ENCODE data around the gene LZTR1.

The LZTR1 gene

DNA sequence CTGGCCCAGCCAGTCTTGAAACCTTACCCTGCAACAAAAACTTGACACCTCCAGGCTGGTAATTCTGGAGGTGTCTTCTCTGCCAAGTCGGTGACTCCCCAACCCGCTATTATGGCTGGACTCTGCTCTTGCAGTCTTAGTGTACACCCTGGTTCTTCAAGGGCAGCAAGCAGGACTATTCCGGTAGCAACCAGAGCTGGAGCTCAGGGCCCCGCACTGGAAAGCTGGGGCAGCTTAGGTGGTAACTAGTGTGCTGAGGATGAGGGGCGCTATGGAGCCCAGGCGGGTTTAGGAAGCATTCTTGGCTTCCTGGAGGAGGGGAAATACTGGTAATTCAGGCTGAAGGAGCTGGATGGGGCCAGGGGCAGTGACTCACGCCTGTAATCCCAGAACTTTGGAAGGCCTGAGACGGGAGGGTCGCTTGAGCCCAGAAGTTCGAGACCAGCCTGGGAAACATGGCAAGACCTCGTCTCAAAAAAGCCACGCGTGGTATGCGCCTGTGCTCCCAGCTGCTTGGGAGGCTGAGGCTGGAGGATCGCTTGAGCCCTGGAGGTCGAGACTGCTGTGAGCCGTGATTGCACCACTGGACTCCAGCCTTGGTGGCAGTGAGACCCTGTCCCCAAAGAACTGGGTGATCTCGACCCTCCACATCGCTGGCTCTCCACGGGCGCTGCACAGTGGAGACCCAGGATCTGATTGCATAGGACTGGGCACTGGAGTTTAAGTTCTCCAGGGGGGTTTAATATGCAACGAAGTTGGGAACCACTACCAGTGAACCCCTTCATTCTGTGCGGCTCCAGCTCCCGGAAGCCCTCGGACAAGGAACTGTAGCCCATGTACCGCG lies 25.6 kb upstream of the LZTR1 start:
- DNase-seq (ENCODE audit: extremely low spot score), result no peak
- ChIA-PET POLR2A (no interaction called here), CTCF (interaction anchor here (0.9 to 2.5 kb wide), 7 partner anchors 9 to 71 kb away, joined by 3 to 6 read pairs (median 4); partner anchors contain the start of genes AIFM3 and CRKL)
- no peak for TF ChIP-seq CTCF (IDR thresholded peaks at IDR 0.05; ENCODE audit: control extremely low read depth, extremely low read depth, low read depth, missing control alignments)

DNA sequence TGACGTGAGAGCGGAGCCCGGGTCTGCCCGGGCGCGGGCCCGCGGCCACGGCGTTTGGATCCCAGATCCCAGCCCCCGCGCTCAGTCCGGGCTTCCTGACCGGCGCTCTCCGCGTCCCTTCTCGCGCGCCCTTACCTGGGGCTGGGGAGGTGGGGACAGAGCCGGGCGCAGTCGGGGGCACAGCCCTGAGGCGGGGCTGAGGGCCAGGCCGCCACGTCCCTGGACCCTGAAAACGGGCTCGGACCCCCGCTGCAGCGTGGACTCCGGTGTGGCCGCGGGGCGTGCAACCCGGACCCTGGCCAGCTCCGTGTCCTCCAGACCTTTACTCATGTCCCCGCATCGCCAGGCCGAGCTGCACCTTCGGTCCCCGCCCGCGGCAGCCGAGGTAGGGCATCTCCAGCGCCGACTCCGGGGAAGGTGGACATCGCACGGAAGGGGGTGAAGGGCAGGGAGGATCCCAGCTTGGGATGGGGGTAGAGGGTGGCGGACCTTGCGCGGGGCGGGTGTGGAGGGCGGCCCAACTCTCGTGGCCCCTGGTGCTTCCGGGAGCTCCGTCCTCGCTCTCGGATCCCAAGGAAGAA lies 24.9 kb upstream of the LZTR1 start:
- CTCF ChIA-PET, result interaction anchor here (1.0 to 2.5 kb wide), 10 partner anchors 9 to 71 kb away, joined by 3 to 10 read pairs (median 4); partner anchors contain the start of genes AIFM3, CRKL and LZTR1
- POLR2A ChIA-PET, result no interaction called here
- peak; percentile 48 for DNase-seq (ENCODE audit: extremely low spot score)
- TF ChIP-seq CTCF (IDR thresholded peaks at IDR 0.05; ENCODE audit: control extremely low read depth, extremely low read depth, low read depth, missing control alignments), result no peak

DNA sequence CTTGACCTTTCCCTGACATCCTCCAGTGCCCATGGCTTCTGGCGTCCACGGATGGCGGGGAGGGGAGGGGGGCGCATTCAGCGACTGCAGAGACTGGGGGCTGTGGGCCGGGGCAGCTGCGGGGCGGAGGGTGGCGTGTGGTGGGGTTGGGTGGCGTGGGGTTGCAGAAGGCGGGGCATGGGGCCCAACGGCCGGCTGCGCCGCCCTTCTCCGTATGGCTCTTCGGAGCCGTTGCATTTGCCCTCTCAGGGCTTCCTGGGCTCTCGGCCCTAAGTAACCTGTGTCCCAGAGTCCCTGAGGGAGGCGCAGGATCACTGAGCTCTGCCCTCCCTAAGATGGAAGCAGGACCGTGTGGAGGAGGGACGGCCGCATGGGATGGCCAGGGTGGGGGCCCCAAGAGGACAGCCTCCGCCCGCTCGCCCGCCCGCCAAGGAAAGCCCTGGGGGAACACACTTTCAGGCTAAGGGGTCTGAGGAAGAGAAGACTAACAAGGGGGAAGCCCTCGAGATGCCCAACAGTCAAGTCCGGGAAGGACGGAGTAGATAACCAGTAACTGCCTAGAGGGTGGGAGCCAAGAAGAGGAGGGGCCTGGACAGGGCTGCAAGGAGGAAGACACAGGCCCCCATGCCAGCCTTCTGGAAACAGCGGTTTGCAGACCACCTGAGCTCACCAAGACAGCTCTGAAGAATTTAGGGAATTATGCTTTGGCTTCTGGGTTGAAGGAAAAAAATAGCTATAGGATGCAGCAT lies 24.2 kb upstream of the LZTR1 start:
- ChIA-PET CTCF (interaction anchor here (1.0 to 2.5 kb wide), 12 partner anchors 9 to 83 kb away, joined by 3 to 10 read pairs (median 4); partner anchors contain the start of genes AIFM3, CRKL and LZTR1), POLR2A (no interaction called here)
- peak; percentile 73 for DNase-seq (ENCODE audit: extremely low spot score)
- TF ChIP-seq CTCF (IDR thresholded peaks at IDR 0.05; ENCODE audit: control extremely low read depth, extremely low read depth, low read depth, missing control alignments), result no peak

DNA sequence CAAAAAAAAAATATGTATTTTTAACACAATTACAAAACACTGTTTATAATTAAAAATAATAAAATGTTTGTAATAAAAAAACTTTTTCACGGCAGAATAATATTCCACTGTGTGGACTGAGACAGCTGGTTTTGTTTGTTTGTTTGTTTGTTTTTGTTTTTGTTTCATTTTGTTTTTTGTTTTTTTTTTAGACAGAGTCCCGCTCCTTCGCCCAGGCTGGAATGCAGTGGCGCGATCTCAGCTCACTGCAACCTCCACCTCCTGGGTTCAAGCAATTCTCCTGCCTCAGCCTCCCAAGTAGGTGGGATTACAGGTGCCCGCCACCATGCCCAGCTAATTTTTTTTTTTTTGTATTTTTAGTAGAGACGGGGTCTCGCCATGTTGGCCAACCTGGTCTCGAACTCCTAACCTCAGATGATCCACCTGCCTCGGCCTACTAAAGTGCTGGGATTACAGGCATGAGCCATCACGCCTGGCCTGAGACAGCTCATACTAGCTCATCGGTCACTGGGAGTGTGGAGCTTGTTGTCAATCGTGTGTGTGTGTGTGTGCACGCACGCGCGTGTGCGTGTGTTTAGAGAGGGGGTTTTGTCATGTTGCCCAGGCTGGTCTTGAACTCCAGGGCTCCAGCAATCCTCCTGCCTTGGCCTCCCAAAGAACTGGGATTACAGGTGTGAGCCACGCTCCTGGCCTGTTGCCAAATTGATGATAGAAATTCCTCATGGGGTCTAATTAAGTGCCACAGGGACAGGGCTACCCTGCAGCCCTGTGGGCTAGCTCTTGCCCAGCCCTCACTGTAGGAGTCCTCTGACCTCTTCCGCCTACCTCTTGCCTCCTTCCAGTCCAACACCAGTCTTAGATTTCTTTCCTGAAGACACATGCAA lies 22.3 kb upstream of the LZTR1 start:
- no peak for DNase-seq (ENCODE audit: extremely low spot score)
- CTCF ChIA-PET, result interaction anchor here (0.9 to 2.5 kb wide), 8 partner anchors 9 to 142 kb away, joined by 3 to 10 read pairs (median 4); partner anchors contain the start of gene LZTR1
- POLR2A ChIA-PET, result no interaction called here
- TF ChIP-seq CTCF (IDR thresholded peaks at IDR 0.05; ENCODE audit: control extremely low read depth, extremely low read depth, low read depth, missing control alignments), result no peak

DNA sequence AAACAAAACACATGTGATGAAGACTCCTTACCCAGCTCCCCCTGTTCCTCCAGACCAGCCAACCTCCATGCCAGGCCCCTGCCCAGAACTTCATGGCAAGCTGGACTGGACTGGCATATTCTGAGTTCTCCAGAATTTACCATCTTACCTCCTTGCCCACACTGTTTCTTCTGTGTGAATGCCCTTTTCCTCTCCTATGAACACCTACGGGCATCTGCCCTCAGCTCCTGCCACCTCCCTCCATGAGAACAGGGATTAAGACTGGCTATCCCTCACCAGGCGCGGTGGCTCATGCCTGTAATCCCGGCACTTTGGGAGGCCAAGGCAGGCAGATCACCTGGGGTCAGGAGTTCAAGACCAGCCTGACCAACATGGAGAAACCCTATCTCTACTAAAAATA lies 21.5 kb upstream of the LZTR1 start:
- no peak for TF ChIP-seq CTCF (IDR thresholded peaks at IDR 0.05; ENCODE audit: control extremely low read depth, extremely low read depth, low read depth, missing control alignments)
- ChIA-PET CTCF (interaction anchor here (0.9 to 2.5 kb wide), 6 partner anchors 9 to 40 kb away, joined by 3 to 9 read pairs (median 6); no protein-coding TSS in a partner anchor), POLR2A (no interaction called here)
- DNase-seq (ENCODE audit: extremely low spot score), result no peak

Measured in GM10248 (cell line).